PC-3 (cell line): ENCODE measurements around the gene GPR84. TPM values are rescaled to one million over a fixed set of nuclear protein-coding genes. Genes with fewer than 3 reads are reported as not detected.

Source experiments
- ATAC-seq: fragments of 200-7000 bp; cut with Tn5 transposase; 2 replicates; pipeline ENCODE4 v1.9.1; 2020; ENCODE audit warnings: mild to moderate bottlenecking, moderate library complexity
- BruUV-seq: library from RNA; stranded (reverse); fragments of 400-500 nt; replicated peaks from 2 replicates; lab custom pipeline; 2021; lab: Mats Ljungman, UMichigan
- CTCF ChIA-PET: fragments of 300-600 bp; sonication (Branson Sonifier 250); formaldehyde crosslinking; loops from one replicate; lab custom pipeline; 2022; ENCODE audit warnings: antibody characterized with exemption; lab: Charles Lee
- POLR2A ChIA-PET: fragments of 300-600 bp; sonication (Branson Sonifier 250); formaldehyde crosslinking; loops from one replicate; lab custom pipeline; 2022; ENCODE audit warnings: antibody characterized with exemption; ENCODE audit not compliant: unreplicated experiment; lab: Charles Lee
- DNase-seq: peaks from one replicate; pipeline ENCODE4 v3.0.0-alpha.2; 2015
- H2AFZ ChIP-seq: fragments of 300-600 bp; sonication (generic); 2 replicates; pipeline ENCODE4 v1.6.0; 2016; ENCODE audit warnings: antibody characterized with exemption, low read length
- H3F3A ChIP-seq: fragments of 300-600 bp; sonication (generic); one replicate; pipeline ENCODE4 v1.6.0; 2017; ENCODE audit warnings: antibody characterized with exemption, low read length, control low read depth, mild to moderate bottlenecking; ENCODE audit not compliant: unreplicated experiment
- H3K27ac ChIP-seq: fragments of 300-600 bp; sonication (generic); 2 replicates; pipeline ENCODE4 v1.5.1; 2016; ENCODE audit warnings: mild to moderate bottlenecking, low read length
- H3K27me3 ChIP-seq: fragments of 300-600 bp; sonication (generic); 2 replicates; pipeline ENCODE4 v1.6.1; 2016; ENCODE audit warnings: low read length, mixed read lengths
- H3K36me3 ChIP-seq: fragments of 300-600 bp; sonication (generic); 2 replicates; pipeline ENCODE4 v1.6.1; 2016; ENCODE audit warnings: low read depth, mixed run types, low read length, mixed read lengths
- H3K4me1 ChIP-seq: fragments of 300-600 bp; sonication (generic); 2 replicates; pipeline ENCODE4 v1.5.1; 2016; ENCODE audit warnings: low read length; ENCODE audit not compliant: insufficient read depth
- H3K4me2 ChIP-seq: fragments of 300-600 bp; sonication (generic); 2 replicates; pipeline ENCODE4 v1.6.0; 2016; ENCODE audit warnings: low read length
- H3K4me3 ChIP-seq: fragments of 300-600 bp; sonication (generic); 2 replicates; pipeline ENCODE4 v1.5.1; 2016; ENCODE audit warnings: mild to moderate bottlenecking, low read length, mixed read lengths
- H3K79me2 ChIP-seq: fragments of 300-600 bp; sonication (generic); 2 replicates; pipeline ENCODE4 v1.6.1; 2017; ENCODE audit warnings: low read length, mixed read lengths
- H3K9ac ChIP-seq: fragments of 300-600 bp; sonication (generic); 2 replicates; pipeline ENCODE4 v1.6.0; 2016; ENCODE audit warnings: mild to moderate bottlenecking, low read length
- H3K9me2 ChIP-seq: fragments of 300-600 bp; sonication (generic); replicated peaks from 2 replicates; pipeline ENCODE4 v1.6.1; 2016; ENCODE audit warnings: mixed run types, low read length, mixed read lengths
- H3K9me3 ChIP-seq: fragments of 300-600 bp; sonication (generic); 2 replicates; pipeline ENCODE4 v1.6.1; 2016; ENCODE audit warnings: low read length, mixed read lengths
- H4K20me1 ChIP-seq: fragments of 300-600 bp; sonication (generic); 2 replicates; pipeline ENCODE4 v1.6.1; 2016; ENCODE audit warnings: low read length, mixed read lengths
- CTCF ChIP-seq: fragments of 300-600 bp; sonication (generic); conservative IDR thresholded peaks from 2 replicates; pipeline ENCODE4 v1.5.1; 2017; ENCODE audit warnings: antibody characterized with exemption, low read depth, mild to moderate bottlenecking, low read length
- EZH2 ChIP-seq: fragments of 300-600 bp; sonication (generic); IDR thresholded peaks from one replicate; pipeline ENCODE4 v1.6.1; 2017; ENCODE audit warnings: antibody characterized with exemption, mild to moderate bottlenecking, low read length; ENCODE audit not compliant: unreplicated experiment
- EZH2phosphoT487 ChIP-seq: fragments of 300-600 bp; sonication (generic); IDR thresholded peaks from 2 replicates; pipeline ENCODE4 v1.6.1; 2018; ENCODE audit warnings: mild to moderate bottlenecking, antibody characterized with exemption, low read length, borderline replicate concordance
- intact Hi-C: fragments of 100-400 bp; cut with micrococcal nuclease; formaldehyde crosslinking; loops from 2 replicates; pipeline ENCODE4 v1.9.0; 2023
- total RNA-seq: library from RNA; depleted of rRNA; stranded (reverse); fragments of >200 nt; gene quantifications from 2 replicates; pipeline ENCODE4 v1.2.3, GENCODE V29; 2014

GPR84 gene
- total RNA-seq, 1 experiment from 2014 or later: not detected

DNA sequence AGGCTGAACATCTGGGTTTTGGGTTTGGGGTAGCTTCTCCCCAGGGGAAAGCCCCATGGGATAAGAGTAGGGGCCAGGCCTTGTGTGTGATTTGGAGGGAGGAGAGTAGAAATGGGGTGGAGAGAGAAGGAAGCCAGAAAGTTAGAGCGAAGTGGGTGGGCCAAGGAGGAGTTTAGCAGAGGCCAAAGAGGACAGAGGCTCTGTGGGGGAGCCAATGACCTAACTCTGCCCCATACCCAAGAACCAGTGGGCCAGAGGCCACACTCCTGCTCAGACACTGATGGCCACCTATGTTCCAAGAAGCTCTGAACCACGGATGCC is 10.9 kb upstream of the GPR84 start:
- H3K27ac ChIP-seq: peak overlapping the region; percentile 90
- no peak for ATAC-seq
- H4K20me1 ChIP-seq: no peaks in the 10 kb centered on the region
- intact Hi-C loops: no loop called here
- H3K27me3 ChIP-seq: no peaks in the 10 kb centered on the region
- no peak for DNase-seq
- peaks cover 36% of the 10 kb centered on the region for H3K4me1 ChIP-seq
- no peak overlapping the region for H2AFZ ChIP-seq
- H3K4me2 ChIP-seq: no peak overlapping the region
- no peaks in the 10 kb centered on the region for H3K36me3 ChIP-seq
- TF ChIP-seq CTCF (no peak), EZH2 (no peak), EZH2phosphoT487 (no peak)
- no peak overlapping the region for H3K4me3 ChIP-seq
- POLR2A ChIA-PET: no interaction called here
- BruUV-seq: no TSS peak
- H3F3A ChIP-seq: no peaks in the 10 kb centered on the region
- CTCF ChIA-PET: no interaction called here
- H3K79me2 ChIP-seq: no peaks in the 10 kb centered on the region
- H3K9ac ChIP-seq: peak overlapping the region; percentile 67; the same call in 1 of the 2 replicates
- no peaks in the 10 kb centered on the region for H3K9me2 ChIP-seq
- no peaks in the 10 kb centered on the region for H3K9me3 ChIP-seq

GRCh38 chr12:54374562-54375258 is 10.4 kb upstream of the GPR84 start:
- Histone ChIP-seq H3K4me2 (peak overlapping the region; percentile 47), H3K27me3 (no peaks in the 10 kb centered on the region), H3K4me1 (peaks cover 36% of the 10 kb centered on the region), H2AFZ (no peak overlapping the region), H3K27ac (peak overlapping the region; percentile 90), H3F3A (no peaks in the 10 kb centered on the region), H3K9me3 (no peaks in the 10 kb centered on the region), H4K20me1 (no peaks in the 10 kb centered on the region), H3K4me3 (no peak overlapping the region), H3K79me2 (no peaks in the 10 kb centered on the region), H3K9ac (peak overlapping the region; percentile 67), H3K36me3 (no peaks in the 10 kb centered on the region), H3K9me2 (no peaks in the 10 kb centered on the region)
- ChIA-PET POLR2A (no interaction called here), CTCF (no interaction called here)
- ATAC-seq (no peak), DNase-seq (no peak)
- no TSS peak for BruUV-seq
- intact Hi-C loops: no loop called here
- TF ChIP-seq CTCF (no peak), EZH2phosphoT487 (no peak), EZH2 (no peak)
